ENCODE measurements around the gene DLX4.

DNA sequence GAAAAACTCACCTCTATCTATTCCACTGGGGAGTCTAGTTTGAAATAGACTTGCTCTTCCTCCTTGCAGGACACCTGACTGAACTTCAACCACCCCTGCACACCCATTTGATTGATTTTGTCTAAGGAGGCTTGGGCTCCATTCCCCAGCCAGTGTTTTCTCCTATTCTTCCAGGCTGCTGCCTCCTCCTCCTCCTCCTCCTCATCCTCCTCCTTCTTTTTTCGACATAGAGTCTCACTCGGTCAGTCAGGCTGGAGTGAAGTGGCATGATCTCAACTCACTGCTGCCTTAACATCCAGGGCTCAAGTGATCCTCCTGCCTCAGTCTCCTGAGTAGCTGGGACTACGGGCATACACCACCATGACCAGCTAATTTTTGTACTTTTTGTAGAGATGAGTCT is 1.8 kb upstream of the DLX4 start:
- TF ChIP-seq, protein P1, sequence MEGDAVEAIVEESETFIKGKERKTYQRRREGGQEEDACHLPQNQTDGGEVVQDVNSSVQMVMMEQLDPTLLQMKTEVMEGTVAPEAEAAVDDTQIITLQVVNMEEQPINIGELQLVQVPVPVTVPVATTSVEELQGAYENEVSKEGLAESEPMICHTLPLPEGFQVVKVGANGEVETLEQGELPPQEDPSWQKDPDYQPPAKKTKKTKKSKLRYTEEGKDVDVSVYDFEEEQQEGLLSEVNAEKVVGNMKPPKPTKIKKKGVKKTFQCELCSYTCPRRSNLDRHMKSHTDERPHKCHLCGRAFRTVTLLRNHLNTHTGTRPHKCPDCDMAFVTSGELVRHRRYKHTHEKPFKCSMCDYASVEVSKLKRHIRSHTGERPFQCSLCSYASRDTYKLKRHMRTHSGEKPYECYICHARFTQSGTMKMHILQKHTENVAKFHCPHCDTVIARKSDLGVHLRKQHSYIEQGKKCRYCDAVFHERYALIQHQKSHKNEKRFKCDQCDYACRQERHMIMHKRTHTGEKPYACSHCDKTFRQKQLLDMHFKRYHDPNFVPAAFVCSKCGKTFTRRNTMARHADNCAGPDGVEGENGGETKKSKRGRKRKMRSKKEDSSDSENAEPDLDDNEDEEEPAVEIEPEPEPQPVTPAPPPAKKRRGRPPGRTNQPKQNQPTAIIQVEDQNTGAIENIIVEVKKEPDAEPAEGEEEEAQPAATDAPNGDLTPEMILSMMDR (IDR thresholded peaks at IDR 0.05; ENCODE audit: poor library complexity, severe bottlenecking): no peak
- TF ChIP-seq TAF1 (IDR thresholded peaks at IDR 0.05; ENCODE audit: low read depth) (no peak), EZH2 (IDR thresholded peaks at IDR 0.05; ENCODE audit: borderline replicate concordance, insufficient read depth, low read length, poor library complexity, severe bottlenecking) (no peak), RAD21 (conservative IDR thresholded peaks at IDR 0.05) (no peak), POLR2AphosphoS5 (IDR thresholded peaks at IDR 0.05) (no peak), SMC3 (conservative IDR thresholded peaks at IDR 0.05; ENCODE audit: poor library complexity) (no peak), EP300 (conservative IDR thresholded peaks at IDR 0.05; ENCODE audit: poor library complexity, severe bottlenecking) (no peak)
- TF ChIP-seq, protein P2, sequence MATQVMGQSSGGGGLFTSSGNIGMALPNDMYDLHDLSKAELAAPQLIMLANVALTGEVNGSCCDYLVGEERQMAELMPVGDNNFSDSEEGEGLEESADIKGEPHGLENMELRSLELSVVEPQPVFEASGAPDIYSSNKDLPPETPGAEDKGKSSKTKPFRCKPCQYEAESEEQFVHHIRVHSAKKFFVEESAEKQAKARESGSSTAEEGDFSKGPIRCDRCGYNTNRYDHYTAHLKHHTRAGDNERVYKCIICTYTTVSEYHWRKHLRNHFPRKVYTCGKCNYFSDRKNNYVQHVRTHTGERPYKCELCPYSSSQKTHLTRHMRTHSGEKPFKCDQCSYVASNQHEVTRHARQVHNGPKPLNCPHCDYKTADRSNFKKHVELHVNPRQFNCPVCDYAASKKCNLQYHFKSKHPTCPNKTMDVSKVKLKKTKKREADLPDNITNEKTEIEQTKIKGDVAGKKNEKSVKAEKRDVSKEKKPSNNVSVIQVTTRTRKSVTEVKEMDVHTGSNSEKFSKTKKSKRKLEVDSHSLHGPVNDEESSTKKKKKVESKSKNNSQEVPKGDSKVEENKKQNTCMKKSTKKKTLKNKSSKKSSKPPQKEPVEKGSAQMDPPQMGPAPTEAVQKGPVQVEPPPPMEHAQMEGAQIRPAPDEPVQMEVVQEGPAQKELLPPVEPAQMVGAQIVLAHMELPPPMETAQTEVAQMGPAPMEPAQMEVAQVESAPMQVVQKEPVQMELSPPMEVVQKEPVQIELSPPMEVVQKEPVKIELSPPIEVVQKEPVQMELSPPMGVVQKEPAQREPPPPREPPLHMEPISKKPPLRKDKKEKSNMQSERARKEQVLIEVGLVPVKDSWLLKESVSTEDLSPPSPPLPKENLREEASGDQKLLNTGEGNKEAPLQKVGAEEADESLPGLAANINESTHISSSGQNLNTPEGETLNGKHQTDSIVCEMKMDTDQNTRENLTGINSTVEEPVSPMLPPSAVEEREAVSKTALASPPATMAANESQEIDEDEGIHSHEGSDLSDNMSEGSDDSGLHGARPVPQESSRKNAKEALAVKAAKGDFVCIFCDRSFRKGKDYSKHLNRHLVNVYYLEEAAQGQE (IDR thresholded peaks at IDR 0.05; ENCODE audit: borderline replicate concordance): no peak
